Activated naive CD4-positive, alpha-beta T cell treated with anti-CD3 and anti-CD28 coated beads, Interleukin-2, amount 10 ng/mL, durations not matched to agents 7 days and 5 days (primary cell): ENCODE data around the gene TBL3.
"Not testable (repeated sequence)": the region's sequence is repeated elsewhere in the genome, so short reads cannot be mapped to it uniquely, and the experiment has no call there.

Source experiments
- CTCF ChIA-PET: fragments of 350-600 bp; sonication (Branson Sonifier 250); formaldehyde crosslinking; loops from one replicate; lab custom pipeline; 2021; ENCODE audit warnings: antibody characterized with exemption; lab: Charles Lee
- DNase-seq: peaks from one replicate; pipeline ENCODE4 v3.0.0-alpha.2; 2020
- H3K27ac Mint-ChIP-seq: one replicate; pipeline ENCODE4 v1.8.0; 2021; ENCODE audit warnings: mild to moderate bottlenecking, moderate library complexity, mixed read lengths
- H3K27me3 Mint-ChIP-seq: one replicate; pipeline ENCODE4 v1.8.0; 2021; ENCODE audit warnings: mild to moderate bottlenecking, mixed read lengths
- H3K36me3 Mint-ChIP-seq: one replicate; pipeline ENCODE4 v1.8.0; 2021; ENCODE audit warnings: mixed read lengths
- H3K4me1 Mint-ChIP-seq: one replicate; pipeline ENCODE4 v1.8.0; 2021; ENCODE audit warnings: mixed read lengths
- H3K4me3 Mint-ChIP-seq: one replicate; pipeline ENCODE4 v1.8.0; 2021; ENCODE audit warnings: mild to moderate bottlenecking, moderate library complexity, mixed read lengths
- H3K9me3 Mint-ChIP-seq: one replicate; pipeline ENCODE4 v1.8.0; 2021; ENCODE audit warnings: mixed read lengths

The TBL3 gene

GRCh38 chr16:1938910-1939309 is 32.9 kb upstream of the TBL3 start:
- no peak overlapping the region for H3K4me3 Mint-ChIP-seq
- no peaks in the 10 kb centered on the region for H3K9me3 Mint-ChIP-seq
- CTCF ChIA-PET = no interaction called here
- peaks cover 2% of the 10 kb centered on the region for H3K36me3 Mint-ChIP-seq
- peaks cover 24% of the 10 kb centered on the region for H3K4me1 Mint-ChIP-seq
- H3K27ac Mint-ChIP-seq = no peak overlapping the region
- no peak for DNase-seq
- H3K27me3 Mint-ChIP-seq = no peaks in the 10 kb centered on the region

- H3K36me3 Mint-ChIP-seq, H3K27ac Mint-ChIP-seq, H3K9me3 Mint-ChIP-seq, H3K4me3 Mint-ChIP-seq, H3K27me3 Mint-ChIP-seq, DNase-seq: not testable (repeated sequence)
- CTCF ChIA-PET = interaction anchor here (2.7 kb wide), 1 partner anchor 11 kb away, joined by 8 read pairs; no protein-coding TSS in a partner anchor
- H3K4me1 Mint-ChIP-seq = peaks cover 30% of the 10 kb centered on the region
Measured at GRCh38 chr16:1939833-1940232, 32.0 kb upstream of the TBL3 start.

DNA sequence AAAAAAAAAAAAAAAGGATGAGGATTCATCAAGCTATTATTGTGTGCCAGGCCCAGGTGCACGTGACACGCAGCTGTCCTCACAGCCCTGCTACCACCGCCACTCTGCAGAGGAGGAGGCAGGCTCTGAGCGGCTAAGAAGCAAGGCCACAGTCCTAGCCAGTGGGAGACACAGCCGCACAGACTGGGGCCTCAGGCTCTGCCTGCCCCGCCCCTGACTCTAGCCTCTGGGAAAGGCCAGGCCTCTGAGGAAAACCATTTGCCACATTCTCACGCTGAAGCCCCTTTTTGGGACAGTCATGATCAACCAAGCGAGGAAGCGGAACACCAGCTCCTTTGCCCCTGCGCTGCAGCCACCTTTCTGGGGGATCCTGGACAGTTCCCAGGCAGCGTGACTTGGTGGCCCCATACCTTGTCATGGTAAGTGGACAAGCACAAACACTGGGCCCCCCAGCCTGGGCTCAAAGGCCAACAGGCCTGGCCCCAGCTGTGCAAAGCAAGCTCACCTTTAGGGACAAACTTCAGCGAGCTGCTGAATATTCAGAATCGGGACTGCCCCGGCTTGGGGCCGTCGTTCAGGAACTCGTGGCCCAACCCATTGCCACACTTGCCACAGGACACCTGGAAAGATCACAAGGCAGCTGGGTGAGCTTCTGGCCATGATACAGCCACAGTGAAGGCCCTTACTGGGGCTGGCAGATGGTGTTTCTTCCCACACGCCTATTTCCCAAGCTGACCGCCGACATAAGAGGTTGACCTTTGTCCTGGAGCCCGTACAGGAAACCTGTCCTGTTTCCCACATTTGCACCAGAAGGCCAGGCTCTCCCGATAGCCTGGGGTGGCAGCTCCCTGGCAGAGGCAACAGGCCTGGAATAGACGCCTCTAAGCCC is 31.3 kb upstream of the TBL3 start:
- CTCF ChIA-PET = interaction anchor here (0.9 to 2.7 kb wide), 2 partner anchors 8 to 12 kb away, joined by 3 to 8 read pairs; no protein-coding TSS in a partner anchor
- peaks cover 2% of the 10 kb centered on the region for H3K36me3 Mint-ChIP-seq
- no peaks in the 10 kb centered on the region for H3K9me3 Mint-ChIP-seq
- H3K4me1 Mint-ChIP-seq = peaks cover 30% of the 10 kb centered on the region
- no peak for DNase-seq
- H3K4me3 Mint-ChIP-seq = no peak overlapping the region
- no peak overlapping the region for H3K27ac Mint-ChIP-seq
- no peaks in the 10 kb centered on the region for H3K27me3 Mint-ChIP-seq

DNA sequence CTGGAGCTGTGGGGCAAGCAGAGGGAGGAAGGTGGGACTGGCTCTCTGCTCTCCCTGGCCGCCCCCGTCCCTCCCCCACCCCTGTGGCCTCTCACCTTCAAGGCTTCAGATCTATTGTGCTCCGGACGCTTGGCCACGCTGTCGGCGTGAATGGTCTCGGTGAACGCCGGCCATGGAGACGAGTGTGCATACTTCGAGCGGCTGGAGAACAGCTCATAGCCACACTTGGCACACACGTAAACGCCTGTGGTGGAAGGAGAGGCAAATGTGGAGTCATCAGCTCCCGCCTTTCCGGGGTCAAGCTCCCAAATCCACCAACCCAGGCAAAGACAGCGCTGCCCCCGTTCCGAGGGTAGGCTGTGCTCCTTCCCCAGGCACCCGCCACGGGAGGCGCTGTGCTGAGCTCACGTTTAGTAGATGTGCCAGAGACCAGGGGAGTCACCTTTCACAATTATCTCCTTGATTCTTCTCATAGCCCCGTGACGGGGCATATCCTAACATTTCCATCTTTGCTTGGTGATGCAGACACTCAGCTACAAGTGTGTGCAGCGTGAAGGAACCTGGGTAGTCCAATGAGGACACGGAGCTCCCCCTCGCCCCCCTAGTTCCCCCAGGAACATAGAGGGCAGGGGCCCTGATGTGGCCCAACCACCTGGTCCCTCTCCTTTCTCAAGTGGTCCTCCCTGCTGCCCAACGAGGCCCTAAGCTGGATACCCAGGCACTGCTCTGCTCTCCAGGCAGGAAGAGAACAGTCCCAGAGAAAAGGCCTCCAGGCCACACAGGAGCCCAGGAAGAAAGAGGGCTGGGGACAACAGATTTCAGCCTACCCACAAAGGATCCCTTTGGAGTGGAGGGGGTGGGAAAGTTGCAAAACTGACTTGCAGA is 30.4 kb upstream of the TBL3 start:
- DNase-seq = no peak
- Mint-ChIP-seq H3K9me3 (no peaks in the 10 kb centered on the region), H3K36me3 (peaks cover 2% of the 10 kb centered on the region), H3K4me3 (peak overlapping the region; percentile 82), H3K4me1 (peaks cover 30% of the 10 kb centered on the region), H3K27ac (peak overlapping the region; percentile 69), H3K27me3 (no peaks in the 10 kb centered on the region)
- CTCF ChIA-PET = interaction anchor here (0.9 to 2.7 kb wide), 3 partner anchors 9 to 23 kb away, joined by 3 to 8 read pairs (median 3); partner anchors contain the start of gene RPS2

DNA sequence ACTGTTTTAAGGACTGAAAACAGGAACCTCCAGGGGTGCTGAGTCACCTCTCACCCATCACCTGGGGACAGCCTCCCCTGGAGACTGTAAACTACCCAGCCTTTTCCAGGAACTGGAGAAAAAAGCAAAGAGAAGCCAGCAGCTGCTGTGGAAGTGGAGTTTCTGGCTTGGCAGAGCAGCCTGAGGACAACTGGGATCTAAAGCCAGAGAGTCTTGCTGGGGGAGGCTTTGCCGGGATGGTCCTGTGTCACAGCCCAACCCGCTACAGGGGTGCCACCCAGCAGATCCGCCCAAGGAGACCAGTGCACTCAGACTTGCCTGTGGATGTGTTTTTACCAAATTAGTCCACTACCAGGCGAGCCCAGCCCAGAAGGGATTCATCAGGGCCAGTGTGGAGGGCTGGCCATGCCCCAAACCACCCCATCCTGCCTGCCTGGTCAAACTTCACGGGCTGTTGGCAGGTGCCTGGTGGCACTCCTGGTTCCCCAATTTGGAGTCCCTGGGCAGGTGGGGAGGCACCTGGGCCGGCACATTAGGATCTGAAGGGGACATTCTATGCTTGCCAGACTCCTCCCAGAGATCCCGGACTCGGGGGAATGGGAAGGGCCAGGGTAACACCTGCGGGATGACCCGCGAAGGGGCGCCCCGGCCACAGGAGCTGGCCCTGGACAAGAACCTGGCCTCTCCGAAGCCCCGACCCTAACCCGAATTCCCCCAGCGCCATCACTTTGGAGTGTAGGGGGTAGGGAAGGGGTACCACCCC is 29.6 kb upstream of the TBL3 start:
- DNase-seq = peak; percentile 38
- peak overlapping the region; percentile 69 for H3K27ac Mint-ChIP-seq
- peaks cover 30% of the 10 kb centered on the region for H3K4me1 Mint-ChIP-seq
- CTCF ChIA-PET = interaction anchor here (1.0 to 2.7 kb wide), 2 partner anchors 13 to 22 kb away, joined by 3 to 8 read pairs; partner anchors contain the start of gene RPS2
- H3K4me3 Mint-ChIP-seq = peak overlapping the region; percentile 82
- H3K36me3 Mint-ChIP-seq = peaks cover 2% of the 10 kb centered on the region
- H3K9me3 Mint-ChIP-seq = no peaks in the 10 kb centered on the region
- no peaks in the 10 kb centered on the region for H3K27me3 Mint-ChIP-seq

- Mint-ChIP-seq H3K27me3 (no peaks in the 10 kb centered on the region), H3K36me3 (peaks cover 2% of the 10 kb centered on the region), H3K4me1 (peaks cover 30% of the 10 kb centered on the region), H3K4me3 (peak within 1 kb of the TSS; percentile 82), H3K27ac (peak within 1 kb of the TSS; percentile 70), H3K9me3 (no peaks in the 10 kb centered on the region)
- DNase-seq = peak; percentile 100
- CTCF ChIA-PET = interaction anchor here (1.0 to 1.3 kb wide), 2 partner anchors 14 to 198 kb away, joined by 3 to 4 read pairs; no protein-coding TSS in a partner anchor
Measured at GRCh38 chr16:1942810-1943726, 28.8 kb upstream of the TBL3 start, which contains the start of gene MSRB1. Gene MSRB1 (minus strand): TSS chr16:1943199. CDS start chr16:1943156, 43 bp downstream.

- CTCF ChIA-PET = interaction anchor here (1.7 kb wide), 1 partner anchor 13 kb away, joined by 6 read pairs; no protein-coding TSS in a partner anchor
- Mint-ChIP-seq H3K27ac (peak overlapping the region; percentile 50), H3K36me3 (peaks cover 2% of the 10 kb centered on the region), H3K9me3 (no peaks in the 10 kb centered on the region), H3K4me3 (peak overlapping the region; percentile 82), H3K27me3 (no peaks in the 10 kb centered on the region), H3K4me1 (peaks cover 30% of the 10 kb centered on the region)
- DNase-seq = no peak
Measured at GRCh38 chr16:1944612-1945199, 27.1 kb upstream of the TBL3 start.

DNA sequence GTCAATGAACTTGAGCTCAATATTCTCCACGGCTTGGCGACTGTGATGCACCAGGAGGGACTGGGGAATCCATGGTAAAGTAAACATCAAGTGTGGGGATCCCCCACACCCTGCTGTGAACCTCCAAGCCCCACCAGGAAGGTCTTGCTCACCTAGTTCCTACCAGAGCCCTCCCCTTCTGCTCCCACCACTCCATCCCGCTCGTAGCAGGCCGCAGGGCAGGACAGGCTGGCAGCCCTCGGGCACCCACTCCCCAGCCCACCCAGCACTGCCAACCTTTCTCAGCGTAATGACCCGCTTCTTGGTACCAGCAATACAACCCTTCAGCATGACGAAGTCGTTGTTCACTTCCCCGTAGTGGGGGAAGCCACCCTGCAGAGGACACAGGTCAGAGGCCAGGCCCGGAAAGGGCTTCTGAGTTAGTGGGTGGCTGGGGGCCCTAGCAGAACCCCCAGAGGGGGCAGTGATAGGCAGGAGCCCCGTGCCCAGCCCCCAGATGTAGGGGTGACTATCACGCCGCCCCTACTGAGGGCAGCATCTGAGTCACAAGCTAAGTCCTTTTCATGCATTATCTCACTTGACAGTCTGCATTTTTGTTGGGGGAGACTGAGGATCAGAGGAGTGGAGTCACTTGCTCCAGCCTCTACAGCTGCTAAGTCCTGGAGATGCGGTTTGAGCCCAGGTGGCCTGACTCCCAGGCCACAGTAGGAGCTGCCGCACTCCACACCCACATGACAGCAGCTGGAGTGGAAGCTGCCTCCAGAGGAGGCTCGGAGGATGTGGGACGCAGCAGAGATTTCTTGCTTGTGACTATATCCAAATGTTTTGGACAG is 26.1 kb upstream of the TBL3 start:
- Mint-ChIP-seq H3K4me1 (peaks cover 30% of the 10 kb centered on the region), H3K27me3 (no peaks in the 10 kb centered on the region), H3K9me3 (no peaks in the 10 kb centered on the region), H3K4me3 (no peak overlapping the region), H3K36me3 (peaks cover 2% of the 10 kb centered on the region), H3K27ac (no peak overlapping the region)
- no peak for DNase-seq
- CTCF ChIA-PET = interaction anchor here (1.7 kb wide), 1 partner anchor 12 kb away, joined by 6 read pairs; no protein-coding TSS in a partner anchor

GRCh38 chr16:1946495-1947368 is 25.1 kb upstream of the TBL3 start:
- Mint-ChIP-seq H3K27me3 (peaks cover 4% of the 10 kb centered on the region), H3K9me3 (no peaks in the 10 kb centered on the region), H3K4me3 (no peak overlapping the region), H3K4me1 (peaks cover 23% of the 10 kb centered on the region), H3K36me3 (no peaks in the 10 kb centered on the region), H3K27ac (no peak overlapping the region)
- no peak for DNase-seq
- CTCF ChIA-PET = interaction anchor here (1.7 kb wide), 1 partner anchor 11 kb away, joined by 6 read pairs; no protein-coding TSS in a partner anchor

DNA sequence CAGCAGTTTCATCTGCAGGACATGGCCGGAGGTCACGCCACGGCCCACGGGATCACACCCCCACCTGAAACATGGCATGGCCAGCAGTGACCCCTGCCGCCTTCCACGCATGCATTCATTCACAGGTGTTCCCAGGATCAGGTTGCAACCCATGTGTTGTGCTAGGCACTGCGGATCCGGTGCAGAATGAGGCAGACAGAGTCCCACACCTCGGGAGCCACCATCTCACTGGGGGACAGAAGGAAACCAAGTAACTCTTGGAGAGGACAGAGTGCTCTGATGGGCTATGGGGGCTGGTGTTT is 24.5 kb upstream of the TBL3 start:
- peaks cover 18% of the 10 kb centered on the region for H3K4me1 Mint-ChIP-seq
- DNase-seq = no peak
- no peak overlapping the region for H3K27ac Mint-ChIP-seq
- CTCF ChIA-PET = no interaction called here
- no peak overlapping the region for H3K4me3 Mint-ChIP-seq
- no peaks in the 10 kb centered on the region for H3K9me3 Mint-ChIP-seq
- H3K27me3 Mint-ChIP-seq = peaks cover 4% of the 10 kb centered on the region
- H3K36me3 Mint-ChIP-seq = no peaks in the 10 kb centered on the region

- peaks cover under 1% of the 10 kb centered on the region for H3K4me1 Mint-ChIP-seq
- no peak overlapping the region for H3K4me3 Mint-ChIP-seq
- CTCF ChIA-PET = no interaction called here
- peaks cover 12% of the 10 kb centered on the region for H3K27me3 Mint-ChIP-seq
- no peak overlapping the region for H3K27ac Mint-ChIP-seq
- no peaks in the 10 kb centered on the region for H3K9me3 Mint-ChIP-seq
- DNase-seq = no peak
- H3K36me3 Mint-ChIP-seq = no peaks in the 10 kb centered on the region
Measured at GRCh38 chr16:1949507-1949906, 22.3 kb upstream of the TBL3 start.
